GM23338 (cell line): Measurements from ENCODE around the gene SIK2.

Source experiments
- CREB1 ChIP-seq: fragments of 250-450 bp; sonication (Bioruptor Pico); IDR thresholded peaks from 2 replicates; pipeline ENCODE4 v1.5.0; 2020; ENCODE audit warnings: low read depth, mild to moderate bottlenecking, moderate library complexity
- ETS1 ChIP-seq: IDR thresholded peaks from 2 replicates; pipeline ENCODE4 v1.6.1; 2016; ENCODE audit warnings: antibody characterized with exemption
- EZH2 ChIP-seq: fragments of 200-600 bp; sonication (generic); IDR thresholded peaks from one replicate; pipeline ENCODE4 v1.8.0; 2017; ENCODE audit warnings: antibody characterized with exemption, mild to moderate bottlenecking, low read depth; ENCODE audit not compliant: unreplicated experiment
- EZH2phosphoT487 ChIP-seq: fragments of 200-600 bp; sonication (generic); IDR thresholded peaks from one replicate; pipeline ENCODE4 v1.8.1; 2018; ENCODE audit warnings: antibody characterized with exemption; ENCODE audit not compliant: unreplicated experiment
- JUNB ChIP-seq: IDR thresholded peaks from one replicate; pipeline ENCODE4 v1.6.1; 2016; ENCODE audit warnings: antibody characterized with exemption; ENCODE audit not compliant: unreplicated experiment
- POLR2AphosphoS5 ChIP-seq: IDR thresholded peaks from 2 replicates; pipeline ENCODE4 v1.6.1; 2016; ENCODE audit warnings: antibody characterized with exemption, low read depth
- REST ChIP-seq: IDR thresholded peaks from one replicate; pipeline ENCODE4 v1.6.1; 2018; ENCODE audit warnings: antibody characterized with exemption; ENCODE audit not compliant: unreplicated experiment
- ZNF331 ChIP-seq: fragments of 250-450 bp; sonication (Bioruptor Pico); IDR thresholded peaks from 2 replicates; pipeline ENCODE4 v1.5.0; 2020; ENCODE audit warnings: low read depth, mild to moderate bottlenecking, moderate library complexity
- TF ChIP-seq, protein P1 (sequence below): fragments of 250-450 bp; sonication (Bioruptor Pico); IDR thresholded peaks from 2 replicates; pipeline ENCODE4 v1.5.0; 2020; ENCODE audit warnings: mild to moderate bottlenecking, moderate library complexity
- TF ChIP-seq, protein P2 (sequence below), 2 experiments: fragments of 200-600 bp in 1 of 2; sonication (generic) in 1 of 2; conservative IDR thresholded peaks; 2 replicates each; pipeline versions ENCODE4 v1.5.1 to v1.6.1; 2016 to 2017; ENCODE audit warnings: antibody characterized with exemption in 2 of 2, low read depth in 2 of 2, mild to moderate bottlenecking in 2 of 2, moderate library complexity in 1 of 2

DNA sequence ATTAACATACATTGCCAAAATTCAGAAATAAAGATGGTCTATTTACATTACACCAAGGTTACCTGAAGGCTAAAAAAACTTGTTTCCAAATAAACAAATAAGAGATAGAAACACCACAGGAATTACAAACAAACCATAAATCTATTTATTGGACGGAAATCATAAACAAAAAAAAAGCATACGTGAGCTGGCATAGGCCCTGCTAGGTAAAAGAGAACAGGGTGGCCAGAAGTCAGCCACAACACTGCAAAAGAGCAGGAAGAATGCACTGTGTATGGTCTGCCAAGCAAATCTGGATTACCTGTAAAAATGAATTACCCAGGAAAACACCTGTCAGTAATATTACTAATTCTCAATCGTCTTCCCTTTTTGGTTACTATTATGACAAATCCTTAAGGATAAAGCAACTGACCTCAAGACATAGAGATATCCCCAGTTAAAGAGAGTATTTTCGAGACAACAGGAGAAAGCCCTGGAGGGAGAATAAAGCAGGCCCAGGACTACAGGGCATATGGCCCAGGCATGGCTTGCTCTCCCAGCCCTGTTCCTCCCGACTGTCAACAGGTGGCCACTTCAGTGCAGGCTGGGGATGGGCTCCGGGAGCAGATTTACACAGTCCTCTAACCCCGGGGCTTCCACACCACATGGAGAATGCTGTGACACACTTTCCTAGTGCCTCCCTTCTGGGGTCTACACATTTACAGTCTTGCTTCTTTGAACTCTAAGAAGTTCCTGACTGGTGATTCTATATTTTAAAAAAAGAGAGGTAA, 146.0 kb downstream of the SIK2 start:
- TF ChIP-seq EZH2 (no peak), POLR2AphosphoS5 (no peak), REST (no peak), EZH2phosphoT487 (no peak), JUNB (no peak), CREB1 (no peak), ZNF331 (no peak), ETS1 (no peak)
- TF ChIP-seq, protein P1, sequence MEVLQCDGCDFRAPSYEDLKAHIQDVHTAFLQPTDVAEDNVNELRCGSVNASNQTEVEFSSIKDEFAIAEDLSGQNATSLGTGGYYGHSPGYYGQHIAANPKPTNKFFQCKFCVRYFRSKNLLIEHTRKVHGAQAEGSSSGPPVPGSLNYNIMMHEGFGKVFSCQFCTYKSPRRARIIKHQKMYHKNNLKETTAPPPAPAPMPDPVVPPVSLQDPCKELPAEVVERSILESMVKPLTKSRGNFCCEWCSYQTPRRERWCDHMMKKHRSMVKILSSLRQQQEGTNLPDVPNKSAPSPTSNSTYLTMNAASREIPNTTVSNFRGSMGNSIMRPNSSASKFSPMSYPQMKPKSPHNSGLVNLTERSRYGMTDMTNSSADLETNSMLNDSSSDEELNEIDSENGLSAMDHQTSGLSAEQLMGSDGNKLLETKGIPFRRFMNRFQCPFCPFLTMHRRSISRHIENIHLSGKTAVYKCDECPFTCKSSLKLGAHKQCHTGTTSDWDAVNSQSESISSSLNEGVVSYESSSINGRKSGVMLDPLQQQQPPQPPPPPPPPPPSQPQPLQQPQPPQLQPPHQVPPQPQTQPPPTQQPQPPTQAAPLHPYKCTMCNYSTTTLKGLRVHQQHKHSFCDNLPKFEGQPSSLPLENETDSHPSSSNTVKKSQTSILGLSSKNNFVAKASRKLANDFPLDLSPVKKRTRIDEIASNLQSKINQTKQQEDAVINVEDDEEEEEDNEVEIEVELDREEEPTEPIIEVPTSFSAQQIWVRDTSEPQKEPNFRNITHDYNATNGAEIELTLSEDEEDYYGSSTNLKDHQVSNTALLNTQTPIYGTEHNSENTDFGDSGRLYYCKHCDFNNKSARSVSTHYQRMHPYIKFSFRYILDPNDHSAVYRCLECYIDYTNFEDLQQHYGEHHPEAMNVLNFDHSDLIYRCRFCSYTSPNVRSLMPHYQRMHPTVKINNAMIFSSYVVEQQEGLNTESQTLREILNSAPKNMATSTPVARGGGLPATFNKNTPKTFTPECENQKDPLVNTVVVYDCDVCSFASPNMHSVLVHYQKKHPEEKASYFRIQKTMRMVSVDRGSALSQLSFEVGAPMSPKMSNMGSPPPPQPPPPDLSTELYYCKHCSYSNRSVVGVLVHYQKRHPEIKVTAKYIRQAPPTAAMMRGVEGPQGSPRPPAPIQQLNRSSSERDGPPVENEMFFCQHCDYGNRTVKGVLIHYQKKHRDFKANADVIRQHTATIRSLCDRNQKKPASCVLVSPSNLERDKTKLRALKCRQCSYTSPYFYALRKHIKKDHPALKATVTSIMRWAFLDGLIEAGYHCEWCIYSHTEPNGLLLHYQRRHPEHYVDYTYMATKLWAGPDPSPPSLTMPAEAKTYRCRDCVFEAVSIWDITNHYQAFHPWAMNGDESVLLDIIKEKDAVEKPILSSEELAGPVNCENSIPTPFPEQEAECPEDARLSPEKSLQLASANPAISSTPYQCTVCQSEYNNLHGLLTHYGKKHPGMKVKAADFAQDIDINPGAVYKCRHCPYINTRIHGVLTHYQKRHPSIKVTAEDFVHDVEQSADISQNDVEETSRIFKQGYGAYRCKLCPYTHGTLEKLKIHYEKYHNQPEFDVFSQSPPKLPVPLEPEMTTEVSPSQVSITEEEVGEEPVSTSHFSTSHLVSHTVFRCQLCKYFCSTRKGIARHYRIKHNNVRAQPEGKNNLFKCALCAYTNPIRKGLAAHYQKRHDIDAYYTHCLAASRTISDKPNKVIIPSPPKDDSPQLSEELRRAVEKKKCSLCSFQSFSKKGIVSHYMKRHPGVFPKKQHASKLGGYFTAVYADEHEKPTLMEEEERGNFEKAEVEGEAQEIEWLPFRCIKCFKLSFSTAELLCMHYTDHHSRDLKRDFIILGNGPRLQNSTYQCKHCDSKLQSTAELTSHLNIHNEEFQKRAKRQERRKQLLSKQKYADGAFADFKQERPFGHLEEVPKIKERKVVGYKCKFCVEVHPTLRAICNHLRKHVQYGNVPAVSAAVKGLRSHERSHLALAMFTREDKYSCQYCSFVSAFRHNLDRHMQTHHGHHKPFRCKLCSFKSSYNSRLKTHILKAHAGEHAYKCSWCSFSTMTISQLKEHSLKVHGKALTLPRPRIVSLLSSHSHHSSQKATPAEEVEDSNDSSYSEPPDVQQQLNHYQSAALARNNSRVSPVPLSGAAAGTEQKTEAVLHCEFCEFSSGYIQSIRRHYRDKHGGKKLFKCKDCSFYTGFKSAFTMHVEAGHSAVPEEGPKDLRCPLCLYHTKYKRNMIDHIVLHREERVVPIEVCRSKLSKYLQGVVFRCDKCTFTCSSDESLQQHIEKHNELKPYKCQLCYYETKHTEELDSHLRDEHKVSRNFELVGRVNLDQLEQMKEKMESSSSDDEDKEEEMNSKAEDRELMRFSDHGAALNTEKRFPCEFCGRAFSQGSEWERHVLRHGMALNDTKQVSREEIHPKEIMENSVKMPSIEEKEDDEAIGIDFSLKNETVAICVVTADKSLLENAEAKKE (CRISPR knock-in tag): no peak
- TF ChIP-seq, protein P2, sequence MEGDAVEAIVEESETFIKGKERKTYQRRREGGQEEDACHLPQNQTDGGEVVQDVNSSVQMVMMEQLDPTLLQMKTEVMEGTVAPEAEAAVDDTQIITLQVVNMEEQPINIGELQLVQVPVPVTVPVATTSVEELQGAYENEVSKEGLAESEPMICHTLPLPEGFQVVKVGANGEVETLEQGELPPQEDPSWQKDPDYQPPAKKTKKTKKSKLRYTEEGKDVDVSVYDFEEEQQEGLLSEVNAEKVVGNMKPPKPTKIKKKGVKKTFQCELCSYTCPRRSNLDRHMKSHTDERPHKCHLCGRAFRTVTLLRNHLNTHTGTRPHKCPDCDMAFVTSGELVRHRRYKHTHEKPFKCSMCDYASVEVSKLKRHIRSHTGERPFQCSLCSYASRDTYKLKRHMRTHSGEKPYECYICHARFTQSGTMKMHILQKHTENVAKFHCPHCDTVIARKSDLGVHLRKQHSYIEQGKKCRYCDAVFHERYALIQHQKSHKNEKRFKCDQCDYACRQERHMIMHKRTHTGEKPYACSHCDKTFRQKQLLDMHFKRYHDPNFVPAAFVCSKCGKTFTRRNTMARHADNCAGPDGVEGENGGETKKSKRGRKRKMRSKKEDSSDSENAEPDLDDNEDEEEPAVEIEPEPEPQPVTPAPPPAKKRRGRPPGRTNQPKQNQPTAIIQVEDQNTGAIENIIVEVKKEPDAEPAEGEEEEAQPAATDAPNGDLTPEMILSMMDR (conservative IDR thresholded peaks at IDR 0.05; ENCODE audit: low read depth in 2 of 2): no peak
